Mucosa of descending colon (tissue), 3 donors: ENCODE data around the gene CAMK1. TPM values are rescaled to one million over a fixed set of nuclear protein-coding genes. Genes with fewer than 3 reads are reported as not detected.

Experiments
- ATAC-seq: fragments of 200-7000 bp; cut with Tn5 transposase; one replicate; pipeline ENCODE4 v1.9.1; 2020; ENCODE audit warnings: mild to moderate bottlenecking, moderate library complexity
- DNase-seq, 3 donors: peaks; one replicate each; pipeline ENCODE4 v3.0.0-alpha.2; 2020
- H3K36me3 ChIP-seq: fragments of 200-600 bp; one replicate; pipeline ENCODE4 v1.8.0; 2021; ENCODE audit warnings: low read depth, mild to moderate bottlenecking
- H3K4me1 ChIP-seq: fragments of 200-600 bp; one replicate; pipeline ENCODE4 v1.8.0; 2021; ENCODE audit warnings: low read depth, mild to moderate bottlenecking
- H3K4me3 ChIP-seq: fragments of 200-600 bp; one replicate; pipeline ENCODE4 v1.8.0; 2021; ENCODE audit warnings: mild to moderate bottlenecking
- H3K9me3 ChIP-seq: fragments of 200-600 bp; one replicate; pipeline ENCODE4 v1.8.0; 2021; ENCODE audit warnings: mild to moderate bottlenecking
- intact Hi-C, 2 donors: fragments of 100-400 bp; cut with DNase I in 1 of 2; cut with micrococcal nuclease in 1 of 2; formaldehyde crosslinking; loops; one replicate each; pipeline versions ENCODE4 v1.11.0 to v1.11.1; 2022; cut with DNase I, micrococcal nuclease
- total RNA-seq, 3 donors: library from RNA; stranded (reverse); fragmentation: NEBNext Ultra II Directional in 2 of 3; extraction: Animal tissue kit (Norgen Biotek cat#: 25700) in 2 of 3; gene quantifications; one replicate each; pipeline versions ENCODE4 v1.2.1 to v1.2.4, GENCODE V29; 2021 to 2023
- TF ChIP-seq, protein P1 (sequence below): fragments of 200-600 bp; IDR thresholded peaks from one replicate; pipeline ENCODE4 v1.8.0; 2022; ENCODE audit warnings: antibody characterized with exemption, mild to moderate bottlenecking
- donor health status: DM: no; HTN: no; CAD: no; lungs with moderate emphysema.
- donor health status: DM: no; HTN: no; CAD: no.
- donor health status: DM: no; HTN: yes; CAD: no.

The CAMK1 gene
- total RNA-seq, 3 donors from 2014 or later: 5.7 to 35.8 (median 10.1) TPM

DNA sequence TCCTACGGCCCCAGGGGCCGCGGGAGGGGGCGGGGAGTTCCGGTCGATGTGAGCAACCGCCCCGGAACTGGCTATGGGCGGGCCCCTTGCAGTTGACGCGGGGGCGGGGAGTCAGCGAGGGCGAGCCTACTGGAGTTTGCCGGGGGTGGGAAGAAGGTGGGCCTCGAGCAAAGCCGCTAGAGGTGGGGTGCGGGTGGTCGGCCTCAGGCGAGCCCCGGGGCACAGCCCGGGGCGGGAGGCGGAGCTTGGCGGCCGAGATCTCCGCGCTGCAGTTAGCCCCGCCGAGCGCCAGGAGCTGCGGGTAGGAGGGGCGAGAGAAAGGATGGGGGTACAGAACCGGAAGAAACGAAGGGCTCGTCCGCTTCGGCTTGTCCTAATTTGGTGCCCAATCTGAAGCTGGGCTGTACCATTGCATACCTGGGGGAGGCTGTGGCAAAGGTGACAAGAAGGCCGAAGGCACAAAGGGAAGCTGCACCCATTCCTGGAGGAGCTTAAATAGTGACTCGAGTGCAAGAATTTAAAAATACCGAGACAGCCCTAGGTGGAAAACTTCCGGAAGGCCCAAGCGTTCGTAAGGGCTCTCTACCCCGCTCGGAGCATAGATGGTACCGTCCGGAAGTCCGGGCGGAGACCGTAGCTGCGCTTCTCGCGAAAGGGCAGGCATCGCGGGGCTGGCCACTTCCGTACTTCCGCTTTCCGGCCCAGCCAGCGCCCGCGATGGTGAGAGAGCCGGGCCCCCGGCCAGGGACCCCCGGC is 22.8 kb upstream of the CAMK1 start, which contains the start of the genes ARPC4 and TADA3:
Gene ARPC4, plus strand, starts transcription at position 678 of the 756 bp plus-strand sequence. Its CDS starts 40 bp downstream, at position 718.
Gene TADA3, minus strand, starts transcription at position 69 of the 756 bp plus-strand sequence. CDS start 1,007 bp downstream, outside the sequence.
- Histone ChIP-seq H3K36me3 (peaks cover 2% of the 10 kb centered on the region), H3K4me3 (peak within 1 kb of the TSS; percentile 98), H3K9me3 (no peaks in the 10 kb centered on the region), H3K4me1 (peaks cover 9% of the 10 kb centered on the region)
- TF ChIP-seq, protein P1, sequence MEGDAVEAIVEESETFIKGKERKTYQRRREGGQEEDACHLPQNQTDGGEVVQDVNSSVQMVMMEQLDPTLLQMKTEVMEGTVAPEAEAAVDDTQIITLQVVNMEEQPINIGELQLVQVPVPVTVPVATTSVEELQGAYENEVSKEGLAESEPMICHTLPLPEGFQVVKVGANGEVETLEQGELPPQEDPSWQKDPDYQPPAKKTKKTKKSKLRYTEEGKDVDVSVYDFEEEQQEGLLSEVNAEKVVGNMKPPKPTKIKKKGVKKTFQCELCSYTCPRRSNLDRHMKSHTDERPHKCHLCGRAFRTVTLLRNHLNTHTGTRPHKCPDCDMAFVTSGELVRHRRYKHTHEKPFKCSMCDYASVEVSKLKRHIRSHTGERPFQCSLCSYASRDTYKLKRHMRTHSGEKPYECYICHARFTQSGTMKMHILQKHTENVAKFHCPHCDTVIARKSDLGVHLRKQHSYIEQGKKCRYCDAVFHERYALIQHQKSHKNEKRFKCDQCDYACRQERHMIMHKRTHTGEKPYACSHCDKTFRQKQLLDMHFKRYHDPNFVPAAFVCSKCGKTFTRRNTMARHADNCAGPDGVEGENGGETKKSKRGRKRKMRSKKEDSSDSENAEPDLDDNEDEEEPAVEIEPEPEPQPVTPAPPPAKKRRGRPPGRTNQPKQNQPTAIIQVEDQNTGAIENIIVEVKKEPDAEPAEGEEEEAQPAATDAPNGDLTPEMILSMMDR: no peak
- intact Hi-C loops: no loop called here
- DNase-seq: peak; percentile 95 to 96 (median 96)
- peak; percentile 93 for ATAC-seq

DNA sequence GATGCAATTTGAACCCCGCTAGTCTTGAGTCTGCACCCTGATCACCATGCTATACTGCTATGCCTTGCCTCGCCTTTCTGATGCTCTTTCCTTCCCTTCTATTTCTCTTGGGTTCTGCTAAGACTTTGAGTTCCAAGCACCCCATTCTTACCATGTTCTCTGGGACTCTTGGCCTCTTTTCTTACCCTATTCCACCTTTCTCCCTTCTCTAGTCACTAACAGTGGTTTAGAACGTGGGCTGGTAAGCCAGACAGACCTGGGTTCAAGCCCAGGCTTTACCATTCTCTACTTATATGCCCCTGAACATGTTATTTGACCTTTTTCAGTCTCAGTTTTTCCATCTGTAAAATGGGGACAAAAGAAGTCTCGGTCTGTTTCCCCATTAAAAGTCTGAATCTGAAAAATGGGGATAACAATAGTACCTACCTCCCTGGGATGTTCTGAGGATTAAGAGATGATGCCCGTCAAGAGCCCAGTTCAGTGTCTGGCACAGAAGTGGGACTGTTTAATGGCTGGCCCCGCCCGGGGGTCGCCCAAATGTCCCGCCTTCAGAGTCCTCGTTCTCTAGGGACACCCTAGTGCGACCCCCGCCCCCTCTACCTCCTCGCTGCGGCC is 22.1 kb upstream of the CAMK1 start:
- no peaks in the 10 kb centered on the region for H3K36me3 ChIP-seq

DNA sequence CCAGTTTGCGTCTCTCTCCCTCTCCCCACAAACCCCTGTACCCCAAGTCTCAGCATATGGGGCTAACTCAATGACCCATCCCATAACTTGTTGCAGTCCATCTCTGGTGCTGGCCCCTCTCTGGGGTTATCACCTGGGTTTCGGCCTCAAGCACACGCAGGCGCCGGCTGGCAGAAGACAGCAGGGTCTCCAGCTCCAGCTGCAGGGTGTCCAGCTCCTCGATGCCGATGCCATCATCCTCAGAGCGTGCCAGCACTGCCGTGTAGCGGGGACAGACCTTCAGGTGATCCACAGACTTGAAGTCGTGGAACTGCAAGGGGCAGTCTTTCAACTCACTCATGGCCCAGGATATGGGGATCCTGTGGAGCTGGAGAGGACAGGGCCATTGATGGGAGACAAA is 21.4 kb upstream of the CAMK1 start:
- Histone ChIP-seq H3K36me3 (no peaks in the 10 kb centered on the region), H3K9me3 (no peaks in the 10 kb centered on the region), H3K4me3 (no peak overlapping the region), H3K4me1 (peaks cover 9% of the 10 kb centered on the region)
- TF ChIP-seq, protein P1: no peak
- DNase-seq: no peak
- no peak for ATAC-seq
- intact Hi-C loops: no loop called here

More for the DNA sequence above, 22.1 kb upstream of the CAMK1 start:
- Histone ChIP-seq H3K4me3 (peak overlapping the region; percentile 98), H3K4me1 (peaks cover 9% of the 10 kb centered on the region), H3K9me3 (no peaks in the 10 kb centered on the region)
- peak; percentile 0 for ATAC-seq
- TF ChIP-seq, protein P1: no peak
- no peak for DNase-seq
- intact Hi-C loops: no loop called here

DNA sequence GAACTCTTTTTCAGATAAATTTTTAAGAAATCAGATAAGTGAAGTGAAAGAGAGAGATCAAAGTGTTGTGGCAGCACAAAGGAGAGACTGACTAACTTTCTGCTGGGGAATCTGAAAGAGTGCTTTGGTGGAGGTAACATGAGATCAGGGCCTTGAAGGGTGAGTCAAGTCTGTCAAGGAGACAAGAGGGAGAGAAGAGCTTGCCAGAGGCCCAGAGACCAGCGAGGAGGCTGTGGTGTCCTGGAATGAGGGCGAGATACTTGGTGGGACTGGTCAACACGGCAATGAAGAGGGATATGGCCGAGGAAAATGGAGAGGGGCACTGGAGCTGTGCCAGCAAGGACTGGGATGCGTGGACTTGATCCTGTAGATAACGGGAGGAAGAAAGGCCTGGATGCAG is 18.0 kb upstream of the CAMK1 start:
- TF ChIP-seq, protein P1: no peak
- no peak for ATAC-seq
- H3K36me3 ChIP-seq: no peaks in the 10 kb centered on the region
- no peak for DNase-seq
- intact Hi-C loops: no loop called here
- H3K4me1 ChIP-seq: peaks cover 6% of the 10 kb centered on the region
- H3K9me3 ChIP-seq: no peaks in the 10 kb centered on the region
- no peak overlapping the region for H3K4me3 ChIP-seq

DNA sequence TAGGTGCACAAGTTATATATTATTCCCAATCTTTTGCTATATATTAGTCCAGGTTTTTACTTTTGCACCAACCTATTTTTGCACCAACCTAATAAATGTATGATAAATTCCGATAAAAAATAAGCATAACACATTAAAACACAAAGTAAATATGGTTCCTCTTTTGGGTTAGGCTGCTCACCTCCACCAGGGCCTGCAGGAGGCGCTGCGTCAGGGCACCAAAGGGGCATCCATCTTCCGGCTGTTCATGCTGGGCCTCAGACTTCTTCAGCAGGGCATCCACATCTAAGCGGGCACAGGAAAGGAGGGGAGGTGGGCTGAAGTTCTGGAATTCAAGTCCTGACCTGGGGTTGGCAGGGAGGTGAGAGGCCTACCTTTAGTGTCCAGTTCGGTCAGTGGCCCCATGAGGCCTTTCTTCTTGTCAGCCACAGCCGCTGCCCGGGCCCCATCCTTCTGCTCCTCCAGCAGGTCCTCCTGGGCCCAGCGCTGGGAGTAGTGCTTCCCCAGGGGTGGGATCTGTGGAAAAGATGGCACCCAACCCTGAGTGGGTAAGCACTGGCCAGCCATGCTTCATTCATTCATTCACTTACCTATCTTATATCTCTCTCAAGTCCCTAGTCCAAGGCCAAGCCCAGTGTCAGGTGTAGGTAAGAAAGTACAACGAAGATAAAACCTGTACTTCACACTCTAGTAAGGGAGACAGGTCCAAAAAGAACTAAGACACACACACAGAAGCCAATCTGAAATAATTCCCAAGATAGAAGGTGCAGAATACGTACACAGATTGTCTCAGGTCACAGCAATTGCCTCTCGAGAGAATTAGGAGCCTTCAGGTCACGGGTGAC is 17.3 kb upstream of the CAMK1 start:
- intact Hi-C loops: no loop called here
- peaks cover 6% of the 10 kb centered on the region for H3K4me1 ChIP-seq
- TF ChIP-seq, protein P1: no peak
- H3K36me3 ChIP-seq: no peaks in the 10 kb centered on the region
- no peak overlapping the region for H3K4me3 ChIP-seq
- H3K9me3 ChIP-seq: no peaks in the 10 kb centered on the region
- DNase-seq (no peak), ATAC-seq (no peak)
